HG03103 (cell line): ENCODE data around the gene INSC.

ENCODE experiments used
- ATAC-seq: cut with Tn5 transposase; IDR thresholded peaks from one replicate; pipeline ENCODE4 v1.9.1; 2021; ENCODE audit warnings: low read depth; ENCODE audit not compliant: unreplicated experiment

The INSC gene

DNA sequence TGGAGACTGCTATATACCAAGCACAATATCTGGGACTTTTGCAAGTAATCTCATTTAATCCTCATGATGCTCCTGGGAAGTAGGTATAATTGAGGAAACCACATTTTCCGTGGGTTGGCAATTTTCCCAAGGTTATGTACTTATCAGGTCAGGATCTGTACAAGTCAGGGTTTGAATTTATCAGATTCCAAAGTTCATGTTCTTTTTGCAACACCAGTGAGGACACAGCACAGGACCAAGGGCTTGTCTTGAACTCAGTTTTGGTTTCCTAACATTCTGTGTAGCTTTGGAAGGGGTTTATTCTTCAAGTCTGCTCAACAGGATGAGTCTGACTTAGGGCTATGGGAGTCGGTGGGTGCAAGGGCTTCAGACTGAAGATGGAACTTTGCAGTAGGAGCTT, 30.4 kb downstream of the INSC start:
- ATAC-seq = no peak

DNA sequence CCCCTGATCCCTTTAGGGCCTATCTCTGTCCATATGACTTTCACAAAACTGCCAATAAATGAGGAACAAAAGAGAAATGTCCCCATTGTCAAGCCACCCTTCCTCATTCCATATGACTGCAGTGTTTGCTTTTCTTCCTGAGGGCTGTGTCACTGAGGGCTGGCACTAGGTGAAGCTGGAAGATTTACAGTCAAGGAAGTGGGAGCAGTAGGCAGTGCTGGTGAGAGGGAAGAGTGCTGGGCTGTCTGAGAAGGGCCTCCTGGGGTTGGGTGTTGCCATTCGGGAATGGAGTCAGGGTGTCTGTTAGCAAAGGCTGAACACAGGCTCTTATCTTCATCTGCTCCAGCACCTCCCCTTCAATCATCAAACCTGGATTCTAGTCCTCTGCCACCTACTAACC, 30.9 kb downstream of the INSC start:
- no peak for ATAC-seq

DNA sequence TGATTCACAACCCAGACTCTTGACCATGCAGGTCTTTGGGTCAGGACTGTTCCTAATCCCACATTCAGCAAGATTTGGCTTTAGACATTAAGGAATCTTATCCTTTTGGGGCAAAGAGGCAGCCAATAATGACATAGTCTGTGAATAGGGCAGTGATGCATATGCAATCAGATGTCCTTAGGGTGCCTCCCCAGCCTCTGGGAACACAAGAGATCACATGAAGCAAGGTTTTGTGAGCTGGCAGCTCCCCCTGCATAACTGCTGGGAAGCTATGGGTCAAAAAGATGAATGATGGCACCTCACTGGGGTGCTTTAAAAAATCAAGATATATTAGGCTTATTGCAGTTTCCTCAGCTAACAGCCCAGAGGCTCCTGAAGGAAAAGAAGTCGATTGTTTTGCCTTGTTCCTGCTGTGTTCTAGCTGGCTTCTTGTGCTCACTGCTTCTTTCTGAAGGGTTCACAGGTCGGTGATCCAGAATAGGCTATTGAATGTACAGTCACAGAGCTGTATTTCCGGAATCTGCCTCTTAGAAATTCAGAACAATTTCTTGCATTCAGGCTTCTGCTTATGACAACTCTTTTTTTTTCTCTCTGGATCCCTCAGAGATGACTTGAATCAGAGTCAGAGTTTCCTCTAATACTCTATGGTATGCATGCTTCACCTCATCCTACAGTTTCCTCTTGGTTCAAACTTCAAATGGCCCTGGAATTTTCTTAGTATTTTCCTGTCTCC, 31.7 kb downstream of the INSC start:
- ATAC-seq = no peak

DNA sequence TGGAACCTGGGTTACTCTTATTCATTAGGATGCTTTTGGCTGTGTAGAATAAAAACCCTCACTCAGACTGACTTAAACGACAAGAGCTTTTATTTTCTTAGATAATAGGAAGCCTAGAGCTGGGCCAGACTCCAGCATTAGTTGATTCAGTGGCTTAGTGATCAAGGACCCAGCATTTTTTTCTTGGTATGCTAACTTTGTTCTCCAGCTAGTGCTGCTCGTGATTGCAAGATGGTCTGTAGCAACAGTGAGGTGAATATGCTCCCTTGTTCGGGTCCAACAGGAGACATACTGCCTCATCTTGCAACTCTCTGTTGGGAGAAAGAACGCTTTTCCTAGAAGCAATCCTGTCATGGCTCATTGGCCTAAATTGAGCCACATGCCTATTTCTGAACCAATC, 33.4 kb downstream of the INSC start:
- ATAC-seq = no peak

DNA sequence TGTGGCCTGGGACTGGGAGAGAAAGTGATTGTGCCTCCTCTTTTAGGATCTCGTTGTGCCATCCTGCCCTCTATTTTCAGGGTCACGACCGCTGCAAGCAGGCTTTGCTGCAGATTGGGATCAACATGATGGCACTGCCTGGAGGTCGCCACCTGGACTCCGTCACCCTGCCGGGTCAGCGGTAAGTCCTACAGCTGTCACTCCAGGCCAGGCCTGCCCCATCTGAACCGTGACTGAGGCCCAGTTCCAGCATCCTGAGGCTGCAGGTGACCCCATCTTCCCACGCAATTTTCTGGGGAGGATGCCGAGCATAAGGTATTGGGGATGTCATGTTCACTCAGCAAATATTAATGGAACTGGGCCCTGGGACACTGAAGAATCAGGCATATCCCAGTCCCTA, 34.3 kb downstream of the INSC start:
- ATAC-seq = no peak

DNA sequence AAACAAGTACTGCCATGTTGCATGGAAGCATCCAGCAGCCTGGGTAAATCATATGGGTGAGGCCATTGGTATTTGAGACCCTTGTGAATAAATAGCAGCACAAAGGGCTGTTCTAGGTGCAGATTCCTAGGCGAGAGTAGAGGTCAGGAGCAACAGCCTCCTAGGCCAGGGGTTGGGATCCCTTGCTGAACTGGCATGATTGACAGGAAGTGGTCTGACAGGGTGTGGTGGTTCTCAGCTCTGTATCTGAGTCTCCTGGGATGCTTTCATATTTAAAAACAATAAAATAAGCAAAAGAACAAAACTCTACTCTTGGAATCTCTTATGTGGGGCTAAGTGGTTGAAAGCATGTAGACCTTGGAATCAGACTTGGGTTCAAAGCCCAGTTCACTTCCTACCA, 35.8 kb downstream of the INSC start:
- no peak for ATAC-seq

DNA sequence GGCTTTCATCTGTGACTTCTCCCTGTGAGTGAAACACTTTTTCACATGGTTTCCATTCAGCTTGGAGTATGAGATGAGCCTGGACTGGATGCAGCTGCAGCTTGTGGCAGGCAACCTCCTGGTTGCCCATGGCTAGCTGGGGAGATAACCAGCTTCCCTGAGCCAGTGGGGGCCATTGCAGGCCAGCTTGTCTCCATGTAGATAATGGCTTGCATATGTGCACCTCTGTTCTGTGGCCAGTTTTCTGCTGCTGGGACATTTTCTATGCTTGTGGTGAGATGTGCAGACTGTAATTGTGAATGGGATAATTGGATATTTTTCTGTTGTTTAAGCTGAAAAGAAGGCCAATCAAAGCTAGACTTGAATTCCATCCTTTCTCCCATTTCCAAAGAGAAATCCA, 38.5 kb downstream of the INSC start:
- no peak for ATAC-seq

DNA sequence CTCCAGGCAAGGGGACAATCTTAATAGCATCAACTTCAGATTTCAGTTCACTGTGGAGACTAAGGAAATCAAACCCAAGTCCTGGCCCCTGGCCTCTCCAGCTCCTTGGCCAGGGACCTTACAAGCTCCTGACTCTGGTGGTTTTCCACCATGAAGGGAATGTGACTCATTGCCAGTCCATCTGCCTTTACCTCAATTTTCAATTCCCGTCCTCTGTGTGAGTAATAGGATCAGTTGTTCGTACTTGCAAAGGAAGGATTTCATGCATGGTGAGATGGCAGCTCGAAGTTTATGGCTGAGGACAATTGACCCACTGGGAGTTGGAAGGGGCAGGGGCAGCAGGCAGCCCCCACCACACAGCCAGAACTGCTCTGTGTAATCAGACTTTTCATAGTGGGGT, 42.5 kb downstream of the INSC start:
- ATAC-seq = no peak

DNA sequence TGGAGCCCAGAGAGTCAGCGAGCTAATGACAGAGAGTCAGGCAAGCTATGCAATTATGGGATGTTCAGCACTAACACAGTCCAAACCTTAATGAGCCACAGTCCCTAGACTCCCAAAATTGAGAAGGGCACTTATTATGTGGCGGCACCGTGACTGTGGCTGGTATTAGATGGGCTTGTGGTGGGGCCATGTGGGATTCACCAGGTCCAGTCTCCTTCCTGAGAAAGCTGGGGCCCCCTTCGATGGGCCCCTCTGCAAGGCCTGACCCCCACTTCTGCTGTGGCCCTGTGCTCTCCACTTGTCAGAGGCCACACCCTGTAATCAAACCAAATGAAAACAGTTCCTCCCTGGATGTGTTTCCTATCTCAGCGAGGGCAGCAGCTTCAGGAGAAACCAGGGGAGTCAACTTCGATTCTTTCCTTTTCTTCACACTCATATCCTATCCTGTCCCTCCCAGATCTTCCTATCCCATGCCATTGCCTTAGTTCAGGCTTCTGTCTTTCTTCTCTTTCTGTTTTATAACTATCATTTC, 42.9 kb downstream of the INSC start:
- no peak for ATAC-seq

DNA sequence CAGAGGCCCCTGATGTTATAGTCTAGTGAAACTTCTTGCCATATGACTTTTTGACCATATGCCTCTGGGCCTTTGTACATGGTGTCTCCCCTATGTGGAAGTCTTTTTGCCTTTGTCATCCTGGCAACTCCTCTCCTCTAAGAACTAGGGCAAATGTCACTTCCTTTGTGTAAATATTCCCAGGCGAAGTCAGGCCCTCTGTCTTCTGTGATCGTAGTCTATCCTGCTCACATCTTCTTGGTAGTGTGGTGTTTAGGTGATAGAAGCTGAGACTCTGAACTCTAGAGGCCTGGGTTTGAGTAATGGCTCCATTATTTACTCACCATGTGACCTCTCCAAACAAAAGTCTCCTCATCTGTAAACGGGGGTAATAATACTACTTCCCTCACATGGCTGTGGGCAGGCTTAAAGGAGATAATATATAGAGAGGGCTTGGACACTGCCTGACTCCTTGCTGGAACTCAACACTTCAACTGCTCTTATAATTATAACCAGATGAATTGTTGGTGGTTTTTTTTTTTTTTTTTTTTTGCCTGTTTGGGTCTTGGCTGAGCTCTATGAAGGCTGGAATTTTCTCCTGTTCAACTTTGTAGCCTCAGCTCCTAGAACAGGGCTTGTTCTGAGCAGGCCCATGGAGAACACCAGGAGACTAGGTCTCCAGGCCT, 43.8 kb downstream of the INSC start:
- no peak for ATAC-seq

DNA sequence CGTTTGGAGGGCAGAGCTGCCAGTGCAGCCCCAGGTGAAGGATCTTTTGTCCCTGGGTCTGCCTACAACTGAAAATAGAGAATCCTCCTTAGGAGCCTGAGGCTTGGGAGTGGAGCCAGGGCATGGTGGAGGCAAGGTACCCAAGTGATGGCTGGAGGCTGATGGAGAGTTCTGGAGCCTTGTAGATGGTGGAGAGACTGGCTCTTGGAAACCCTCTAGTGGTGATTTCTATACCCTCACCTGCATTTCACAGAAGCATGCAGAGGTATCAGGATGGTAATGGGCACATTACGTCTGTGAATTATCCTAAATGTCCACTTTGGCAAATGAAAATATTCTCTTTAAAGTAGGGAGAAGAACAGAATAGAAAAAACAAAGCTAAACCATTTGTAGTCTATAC, 44.4 kb downstream of the INSC start:
- peak; percentile 77 for ATAC-seq

DNA sequence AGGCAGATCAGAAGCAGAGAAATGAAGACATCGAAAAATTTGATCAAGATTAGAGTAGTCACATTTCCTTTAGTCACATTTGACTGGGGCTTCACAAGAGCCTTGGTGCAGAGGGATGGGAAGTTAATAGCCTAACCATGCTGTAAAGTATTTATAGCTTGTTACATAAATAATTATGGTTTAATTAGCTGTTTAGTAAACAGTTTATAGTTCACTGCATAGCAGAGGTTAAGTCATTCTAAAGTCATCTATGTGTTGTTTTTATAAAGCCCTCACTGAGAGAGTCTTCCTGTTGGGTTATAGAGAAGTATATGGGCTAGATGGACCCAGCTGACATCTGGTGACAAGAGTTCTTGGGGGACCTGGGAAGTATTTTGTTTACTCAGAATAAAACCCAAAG, 47.1 kb downstream of the INSC start:
- ATAC-seq = no peak

DNA sequence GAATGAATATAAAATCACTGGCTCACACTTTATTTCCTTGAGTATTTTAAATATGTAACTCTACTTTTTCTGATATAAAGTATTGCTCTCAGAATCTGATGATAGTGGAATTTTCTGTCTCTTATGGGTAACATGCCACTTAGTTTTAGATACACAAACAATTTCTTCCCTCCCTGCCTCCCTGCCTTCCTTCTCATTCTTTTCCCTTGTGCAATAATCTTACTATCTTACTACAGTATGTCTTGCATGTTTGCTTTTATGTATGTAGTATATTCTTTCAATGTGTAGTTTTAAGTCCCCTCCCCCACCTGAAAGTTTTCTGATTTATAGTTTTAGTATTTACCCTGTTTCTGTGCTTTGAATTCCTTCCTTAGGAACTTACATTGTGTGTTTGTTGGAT, 48.4 kb downstream of the INSC start:
- no peak for ATAC-seq

DNA sequence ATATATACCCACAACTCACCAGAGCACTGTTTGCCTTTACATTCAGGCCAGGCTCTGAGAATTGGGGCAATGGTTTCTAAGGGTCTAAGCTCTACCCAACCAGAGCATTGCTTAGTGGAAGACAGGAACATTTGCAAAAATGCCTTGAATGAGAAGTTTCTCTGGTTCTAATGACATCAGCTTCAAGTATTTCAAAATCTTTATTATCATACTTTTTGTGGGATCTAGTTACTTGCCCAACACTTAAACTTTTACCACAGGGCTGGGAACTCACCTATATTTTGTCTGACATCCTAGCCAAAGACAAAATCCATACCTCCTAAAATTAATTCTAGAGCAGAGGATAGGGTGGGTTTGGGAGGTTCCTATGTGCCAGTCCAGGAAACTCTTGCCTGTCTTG, 51.5 kb downstream of the INSC start:
- ATAC-seq = no peak

DNA sequence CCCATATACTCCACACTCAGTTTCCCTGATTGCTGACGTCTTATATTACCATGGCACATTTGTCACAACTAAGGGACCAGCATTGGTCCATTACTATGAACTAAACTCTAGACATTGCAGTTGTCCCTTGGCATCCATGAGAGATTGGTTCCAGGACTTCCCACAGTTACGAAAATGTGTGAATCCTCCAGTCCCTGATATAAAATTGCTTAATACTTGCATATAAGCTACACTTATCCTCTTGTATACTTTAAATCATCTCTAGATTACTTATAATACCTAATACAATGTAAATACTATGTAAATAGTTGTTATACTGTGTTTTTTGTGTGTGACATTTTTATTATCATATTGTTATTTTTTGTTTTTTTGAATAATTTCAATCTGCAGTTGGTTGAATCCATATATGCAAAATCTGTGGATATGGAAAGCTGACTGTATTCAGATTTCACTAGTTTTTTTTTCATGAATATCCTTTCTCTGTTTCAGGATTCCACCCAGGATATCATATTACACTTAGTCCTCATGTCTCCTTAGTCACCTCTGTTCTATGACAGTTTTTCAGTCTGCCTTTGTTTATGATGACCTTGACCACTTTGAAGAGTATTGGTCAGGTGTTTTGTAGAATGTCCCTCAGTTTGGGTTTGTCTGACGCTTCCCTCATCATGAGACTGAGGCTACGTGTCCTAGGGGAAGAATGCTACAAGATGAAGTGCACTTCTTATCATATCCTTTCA, 55.3 kb downstream of the INSC start:
- no peak for ATAC-seq

DNA sequence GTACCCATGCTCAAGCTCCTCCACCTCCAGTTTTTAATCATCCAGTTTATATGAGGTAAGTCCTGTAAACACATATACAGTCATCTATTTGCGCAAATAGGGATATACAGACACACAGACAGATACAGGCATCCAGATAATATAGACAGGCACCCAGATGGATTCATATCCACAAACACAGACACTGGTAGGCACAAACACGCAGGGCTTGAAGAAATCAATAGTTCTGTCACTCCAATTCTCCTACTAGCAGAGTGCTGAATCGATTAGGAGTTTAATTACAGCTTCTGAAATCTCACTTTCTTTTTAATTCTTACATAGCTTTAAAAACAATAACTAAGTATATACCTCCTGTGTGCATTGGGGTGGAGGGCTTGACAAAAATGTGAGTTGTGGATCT, 56.0 kb downstream of the INSC start:
- no peak for ATAC-seq

DNA sequence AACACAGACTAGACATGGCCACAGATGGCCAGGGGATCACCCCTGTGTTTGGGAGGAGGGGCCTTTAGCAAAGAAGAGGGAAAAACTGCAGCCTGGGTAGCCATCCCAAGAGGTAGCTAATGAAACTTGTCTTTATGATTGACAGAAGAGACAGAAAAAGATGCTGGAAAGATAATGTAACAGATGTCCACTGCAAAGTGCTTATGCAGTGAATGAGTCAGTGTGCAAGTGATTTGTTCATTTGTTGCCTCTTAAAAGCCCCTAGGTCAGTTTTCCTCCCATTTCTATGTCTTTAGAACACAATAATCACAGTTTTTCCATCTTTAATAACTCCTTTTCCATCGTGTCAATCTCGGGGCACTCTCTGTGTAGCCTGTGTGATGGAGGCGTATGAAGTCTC, 57.2 kb downstream of the INSC start:
- no peak for ATAC-seq

DNA sequence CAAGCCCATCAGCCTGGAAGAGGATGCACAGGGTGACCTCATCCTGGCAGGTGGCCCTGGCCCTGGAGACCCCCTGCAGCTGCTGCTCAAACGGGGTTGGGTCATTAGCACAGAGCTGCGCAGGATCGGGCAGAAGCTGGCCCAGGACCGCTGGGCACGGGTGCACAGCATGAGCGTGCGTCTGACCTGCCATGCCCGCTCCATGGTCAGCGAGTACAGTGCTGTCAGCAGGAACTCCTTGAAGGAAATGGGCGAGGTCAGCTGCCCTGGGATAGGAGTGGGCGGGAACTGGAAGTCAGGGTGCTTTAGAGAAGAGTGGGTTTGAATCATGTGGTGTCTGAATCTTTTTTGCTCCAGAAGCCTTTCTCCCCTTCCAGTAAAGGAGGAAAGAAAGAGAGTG, 61.1 kb downstream of the INSC start:
- ATAC-seq = no peak

DNA sequence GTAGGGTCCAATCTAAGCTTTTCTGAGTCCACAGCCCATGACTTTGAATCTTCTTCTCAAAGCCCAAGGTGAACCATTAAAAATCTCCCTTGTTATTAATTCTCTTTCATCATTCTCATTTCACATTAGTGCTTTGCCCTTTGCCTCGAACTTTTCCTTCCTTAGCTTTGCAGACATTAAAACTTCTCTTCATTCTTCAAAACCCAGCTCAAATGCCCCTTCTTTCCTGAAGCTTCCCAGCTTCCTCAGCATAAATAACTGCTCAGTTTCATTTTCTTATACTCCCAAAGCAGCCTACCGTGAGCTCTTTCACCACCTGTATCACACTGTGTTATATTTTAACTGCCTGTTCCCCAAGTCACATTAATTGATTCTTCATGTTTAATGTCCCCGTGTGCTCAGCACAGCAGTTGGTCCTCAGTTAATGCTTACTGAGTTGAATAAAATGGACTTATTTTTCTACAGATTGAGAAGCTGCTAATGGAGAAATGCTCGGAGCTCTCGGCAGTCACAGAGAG, 62.0 kb downstream of the INSC start:
- ATAC-seq = no peak

DNA sequence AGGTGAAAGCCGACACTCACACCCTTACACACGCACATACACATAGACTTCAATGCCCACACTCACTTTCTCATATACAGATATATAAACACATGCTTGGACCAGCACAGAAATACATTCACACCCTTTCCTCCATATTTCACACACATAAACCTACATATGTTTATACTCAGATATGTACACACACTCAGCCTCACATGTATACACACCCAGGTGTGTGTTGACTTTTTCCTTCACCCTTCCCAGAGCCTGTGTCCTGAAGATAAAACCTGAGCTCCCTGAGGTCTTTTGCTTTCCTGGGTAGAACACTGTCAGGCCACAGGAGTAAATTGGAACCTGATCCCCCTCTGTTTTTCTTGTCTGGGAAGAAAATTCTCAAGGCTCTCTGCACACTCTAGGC, 62.8 kb downstream of the INSC start:
- no peak for ATAC-seq

DNA sequence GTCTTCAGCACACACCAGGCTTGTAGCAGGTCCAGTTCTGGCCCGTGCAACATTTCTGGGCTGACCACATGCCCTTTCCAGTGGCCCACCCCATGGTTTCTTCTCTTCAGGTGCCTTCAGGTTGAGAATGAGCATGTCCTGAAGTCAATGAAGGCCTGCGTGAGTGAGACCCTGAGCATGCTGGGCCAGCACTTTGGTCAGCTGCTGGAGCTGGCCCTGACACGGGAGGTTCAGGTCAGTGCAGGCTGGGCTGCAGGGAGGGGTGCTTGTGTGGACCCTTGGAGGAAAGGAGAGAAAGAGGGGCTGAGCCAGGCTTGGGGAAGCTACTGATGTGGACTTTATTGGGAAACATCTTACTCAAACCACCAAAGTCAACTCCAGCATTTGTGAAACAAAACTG, 63.5 kb downstream of the INSC start:
- ATAC-seq = no peak
